Stimulated activated naive CD8-positive, alpha-beta T cell treated with anti-CD3 and anti-CD28 coated beads, Interleukin-15, Interleukin-2, amounts not matched to agents 100 ng/mL and 50 ng/mL, for 24 hours (primary cell): ENCODE measurements around the gene GAPT.
A peak's percentile ranks its signal among the peaks of the same experiment; 100 is the strongest.

Experiments used
- H3K27ac Mint-ChIP-seq: one replicate; pipeline ENCODE4 v1.8.0; 2021; ENCODE audit warnings: mild to moderate bottlenecking, mixed read lengths
- H3K27me3 Mint-ChIP-seq: one replicate; pipeline ENCODE4 v1.8.0; 2021; ENCODE audit warnings: mixed read lengths
- H3K36me3 Mint-ChIP-seq: one replicate; pipeline ENCODE4 v1.8.0; 2021; ENCODE audit warnings: low read depth, mixed read lengths
- H3K4me1 Mint-ChIP-seq: one replicate; pipeline ENCODE4 v1.8.0; 2021; ENCODE audit warnings: low read depth, mixed read lengths
- H3K4me3 Mint-ChIP-seq: one replicate; pipeline ENCODE4 v1.8.0; 2021; ENCODE audit warnings: mild to moderate bottlenecking, mixed read lengths
- H3K9me3 Mint-ChIP-seq: one replicate; pipeline ENCODE4 v1.8.0; 2021; ENCODE audit warnings: mixed read lengths

The GAPT gene

GRCh38 chr5:58491216-58491892 lies at the start of gene GAPT:
Gene GAPT (plus strand): TSS chr5:58491435. CDS start chr5:58494537, 3,102 bp downstream.
- Mint-ChIP-seq H3K27ac (peak within 1 kb of the TSS; percentile 51), H3K4me1 (peaks cover 15% of the 10 kb centered on the region), H3K27me3 (peaks cover 14% of the 10 kb centered on the region), H3K36me3 (no peaks in the 10 kb centered on the region), H3K9me3 (no peaks in the 10 kb centered on the region), H3K4me3 (peak within 1 kb of the TSS; percentile 57)

- Mint-ChIP-seq H3K27ac (no peak overlapping the region), H3K4me1 (no peaks in the 10 kb centered on the region), H3K36me3 (no peaks in the 10 kb centered on the region), H3K4me3 (no peak overlapping the region), H3K9me3 (peaks cover 3% of the 10 kb centered on the region), H3K27me3 (peaks cover 9% of the 10 kb centered on the region)
Measured at GRCh38 chr5:58444805-58445204, 46.4 kb upstream of the GAPT start.

GRCh38 chr5:58446024-58446423 lies 45.2 kb upstream of the GAPT start:
- no peak overlapping the region for H3K27ac Mint-ChIP-seq
- no peak overlapping the region for H3K4me3 Mint-ChIP-seq
- peaks cover 9% of the 10 kb centered on the region for H3K27me3 Mint-ChIP-seq
- no peaks in the 10 kb centered on the region for H3K36me3 Mint-ChIP-seq
- H3K9me3 Mint-ChIP-seq = peaks cover 3% of the 10 kb centered on the region
- H3K4me1 Mint-ChIP-seq = no peaks in the 10 kb centered on the region

- Mint-ChIP-seq H3K4me1 (no peaks in the 10 kb centered on the region), H3K27ac (no peak overlapping the region), H3K9me3 (peaks cover 3% of the 10 kb centered on the region), H3K27me3 (peaks cover 8% of the 10 kb centered on the region), H3K36me3 (no peaks in the 10 kb centered on the region), H3K4me3 (no peak overlapping the region)
Measured at GRCh38 chr5:58447226-58447625, 44.0 kb upstream of the GAPT start.

- peaks cover 8% of the 10 kb centered on the region for H3K27me3 Mint-ChIP-seq
- H3K36me3 Mint-ChIP-seq = peaks cover 3% of the 10 kb centered on the region
- peaks cover 3% of the 10 kb centered on the region for H3K9me3 Mint-ChIP-seq
- no peak overlapping the region for H3K27ac Mint-ChIP-seq
- H3K4me3 Mint-ChIP-seq = no peak overlapping the region
- H3K4me1 Mint-ChIP-seq = no peaks in the 10 kb centered on the region
Measured at GRCh38 chr5:58450018-58450417, 41.2 kb upstream of the GAPT start.

GRCh38 chr5:58450811-58451629 lies 40.2 kb upstream of the GAPT start:
- Mint-ChIP-seq H3K4me3 (no peak overlapping the region), H3K27me3 (peaks cover 8% of the 10 kb centered on the region), H3K4me1 (no peaks in the 10 kb centered on the region), H3K27ac (no peak overlapping the region), H3K9me3 (no peaks in the 10 kb centered on the region), H3K36me3 (peaks cover 3% of the 10 kb centered on the region)

- H3K36me3 Mint-ChIP-seq = peaks cover 3% of the 10 kb centered on the region
Measured at GRCh38 chr5:58451732-58452565, 39.3 kb upstream of the GAPT start.

GRCh38 chr5:58452566-58453258 lies 38.5 kb upstream of the GAPT start:
- H3K36me3 Mint-ChIP-seq = peaks cover 3% of the 10 kb centered on the region
- H3K4me1 Mint-ChIP-seq = no peaks in the 10 kb centered on the region
- H3K4me3 Mint-ChIP-seq = no peak overlapping the region
- no peaks in the 10 kb centered on the region for H3K9me3 Mint-ChIP-seq
- peaks cover 8% of the 10 kb centered on the region for H3K27me3 Mint-ChIP-seq
- H3K27ac Mint-ChIP-seq = no peak overlapping the region

More at GRCh38 chr5:58451732-58452565, 39.3 kb upstream of the GAPT start:
- H3K27me3 Mint-ChIP-seq = peaks cover 8% of the 10 kb centered on the region
- no peaks in the 10 kb centered on the region for H3K9me3 Mint-ChIP-seq
- no peak overlapping the region for H3K27ac Mint-ChIP-seq
- no peaks in the 10 kb centered on the region for H3K4me1 Mint-ChIP-seq
- no peak overlapping the region for H3K4me3 Mint-ChIP-seq

- Mint-ChIP-seq H3K9me3 (no peaks in the 10 kb centered on the region), H3K36me3 (peaks cover 7% of the 10 kb centered on the region), H3K4me3 (no peak overlapping the region), H3K27me3 (peaks cover 13% of the 10 kb centered on the region), H3K4me1 (no peaks in the 10 kb centered on the region), H3K27ac (no peak overlapping the region)
Measured at GRCh38 chr5:58453306-58453705, 37.9 kb upstream of the GAPT start.

- H3K9me3 Mint-ChIP-seq = no peaks in the 10 kb centered on the region
- no peak overlapping the region for H3K27ac Mint-ChIP-seq
- H3K27me3 Mint-ChIP-seq = peaks cover 17% of the 10 kb centered on the region
- H3K36me3 Mint-ChIP-seq = peaks cover 8% of the 10 kb centered on the region
- H3K4me3 Mint-ChIP-seq = no peak overlapping the region
- peaks cover 5% of the 10 kb centered on the region for H3K4me1 Mint-ChIP-seq
Measured at GRCh38 chr5:58454025-58454424, 37.2 kb upstream of the GAPT start.

GRCh38 chr5:58455066-58455465 lies 36.2 kb upstream of the GAPT start:
- Mint-ChIP-seq H3K4me3 (no peak overlapping the region), H3K36me3 (peaks cover 8% of the 10 kb centered on the region), H3K9me3 (no peaks in the 10 kb centered on the region), H3K4me1 (peaks cover 11% of the 10 kb centered on the region), H3K27ac (no peak overlapping the region), H3K27me3 (peaks cover 19% of the 10 kb centered on the region)

- Mint-ChIP-seq H3K4me3 (no peak overlapping the region), H3K36me3 (peaks cover 8% of the 10 kb centered on the region), H3K4me1 (peaks cover 11% of the 10 kb centered on the region), H3K9me3 (no peaks in the 10 kb centered on the region), H3K27me3 (peaks cover 19% of the 10 kb centered on the region), H3K27ac (no peak overlapping the region)
Measured at GRCh38 chr5:58455480-58455879, 35.8 kb upstream of the GAPT start.

GRCh38 chr5:58456026-58456425 lies 35.2 kb upstream of the GAPT start:
- H3K27ac Mint-ChIP-seq = no peak overlapping the region
- H3K36me3 Mint-ChIP-seq = peaks cover 8% of the 10 kb centered on the region
- H3K9me3 Mint-ChIP-seq = no peaks in the 10 kb centered on the region
- no peak overlapping the region for H3K4me3 Mint-ChIP-seq
- H3K4me1 Mint-ChIP-seq = peaks cover 14% of the 10 kb centered on the region
- H3K27me3 Mint-ChIP-seq = peaks cover 19% of the 10 kb centered on the region

GRCh38 chr5:58456486-58456885 lies 34.7 kb upstream of the GAPT start:
- H3K4me3 Mint-ChIP-seq = no peak overlapping the region
- peaks cover 8% of the 10 kb centered on the region for H3K36me3 Mint-ChIP-seq
- peaks cover 19% of the 10 kb centered on the region for H3K27me3 Mint-ChIP-seq
- peaks cover 17% of the 10 kb centered on the region for H3K4me1 Mint-ChIP-seq
- no peak overlapping the region for H3K27ac Mint-ChIP-seq
- H3K9me3 Mint-ChIP-seq = no peaks in the 10 kb centered on the region
